Measurements from ENCODE around the gene MED12L. TPM values are rescaled to one million over a fixed set of nuclear protein-coding genes. Genes with fewer than 3 reads are reported as not detected.

The MED12L gene
- total RNA-seq, 2 experiments from 2014 or later, result 2.9 to 3.4 TPM

- H3K27ac Mint-ChIP-seq, result no peak overlapping the region
- ATAC-seq, result peak; percentile 69
- H3K27me3 Mint-ChIP-seq, result no peaks in the 10 kb centered on the region
- TF ChIP-seq CTCF (IDR thresholded peaks at IDR 0.05), result peak; percentile 75
- no peaks in the 10 kb centered on the region for H3K9me3 Mint-ChIP-seq
- no peaks in the 10 kb centered on the region for H3K4me1 Mint-ChIP-seq (ENCODE audit: low read depth)
- H3K4me3 Mint-ChIP-seq, result no peak overlapping the region
- peak; percentile 39 for DNase-seq
- ChIA-PET POLR2A (no interaction called here), CTCF (interaction anchor here (0.6 to 5.0 kb wide), 29 partner anchors 9 to 1054 kb away, joined by 3 to 29 read pairs (median 3); no protein-coding TSS in a partner anchor)
- intact Hi-C loops (cut with micrococcal nuclease), result loop anchor here (5.0 to 10.0 kb wide), 2 partner anchors 366 to 449 kb away; no protein-coding TSS in a partner anchor
- H3K36me3 Mint-ChIP-seq (ENCODE audit: low read depth), result no peaks in the 10 kb centered on the region
These were observed 382.9 kb downstream of the MED12L start for GRCh38 chr3:151468284-151468917.

- Mint-ChIP-seq H3K4me3 (no peak overlapping the region), H3K36me3 (ENCODE audit: low read depth) (no peaks in the 10 kb centered on the region), H3K4me1 (ENCODE audit: low read depth) (no peaks in the 10 kb centered on the region), H3K9me3 (peaks cover under 1% of the 10 kb centered on the region), H3K27me3 (peaks cover 4% of the 10 kb centered on the region), H3K27ac (no peak overlapping the region)
- no peak for ATAC-seq
- ChIA-PET CTCF (interaction anchor here (0.9 kb wide), 1 partner anchor 8 kb away, joined by 4 read pairs; no protein-coding TSS in a partner anchor), POLR2A (no interaction called here)
- no peak for DNase-seq
- TF ChIP-seq CTCF (IDR thresholded peaks at IDR 0.05), result no peak
- intact Hi-C loops (cut with micrococcal nuclease), result no loop called here
These were observed 391.0 kb downstream of the MED12L start for GRCh38 chr3:151476344-151477018.

GRCh38 chr3:151477591-151478334 lies 392.3 kb downstream of the MED12L start:
- intact Hi-C loops (cut with micrococcal nuclease), result no loop called here
- H3K27me3 Mint-ChIP-seq, result peaks cover 4% of the 10 kb centered on the region

GRCh38 chr3:151478335-151478697 lies 392.9 kb downstream of the MED12L start:
- H3K27me3 Mint-ChIP-seq, result peaks cover 4% of the 10 kb centered on the region
- CTCF ChIA-PET, result interaction anchor here (0.6 to 5.3 kb wide), 2 partner anchors 10 to 71 kb away, joined by 3 to 29 read pairs; no protein-coding TSS in a partner anchor
- H3K9me3 Mint-ChIP-seq, result peaks cover 13% of the 10 kb centered on the region
- intact Hi-C loops (cut with micrococcal nuclease), result no loop called here
- H3K27ac Mint-ChIP-seq, result no peak overlapping the region
- TF ChIP-seq CTCF (IDR thresholded peaks at IDR 0.05), result no peak
- H3K36me3 Mint-ChIP-seq (ENCODE audit: low read depth), result no peaks in the 10 kb centered on the region
- POLR2A ChIA-PET, result no interaction called here
- H3K4me3 Mint-ChIP-seq, result no peak overlapping the region
- H3K4me1 Mint-ChIP-seq (ENCODE audit: low read depth), result no peaks in the 10 kb centered on the region
- DNase-seq (no peak), ATAC-seq (no peak)

More at GRCh38 chr3:151477591-151478334, 392.3 kb downstream of the MED12L start:
- Mint-ChIP-seq H3K27ac (no peak overlapping the region), H3K4me1 (ENCODE audit: low read depth) (no peaks in the 10 kb centered on the region), H3K36me3 (ENCODE audit: low read depth) (no peaks in the 10 kb centered on the region), H3K4me3 (no peak overlapping the region), H3K9me3 (peaks cover 13% of the 10 kb centered on the region)
- POLR2A ChIA-PET, result no interaction called here
- no peak for TF ChIP-seq CTCF (IDR thresholded peaks at IDR 0.05)
- CTCF ChIA-PET, result interaction anchor here (0.9 kb wide), 1 partner anchor 9 kb away, joined by 4 read pairs; no protein-coding TSS in a partner anchor
- no peak for ATAC-seq
- no peak for DNase-seq
